HG02885 (cell line): ENCODE measurements around the gene TACC3.

Experiments used
- ATAC-seq: cut with Tn5 transposase; IDR thresholded peaks from one replicate; pipeline ENCODE4 v1.9.1; 2021; ENCODE audit warnings: mild to moderate bottlenecking; ENCODE audit not compliant: unreplicated experiment, poor library complexity

The TACC3 gene

DNA sequence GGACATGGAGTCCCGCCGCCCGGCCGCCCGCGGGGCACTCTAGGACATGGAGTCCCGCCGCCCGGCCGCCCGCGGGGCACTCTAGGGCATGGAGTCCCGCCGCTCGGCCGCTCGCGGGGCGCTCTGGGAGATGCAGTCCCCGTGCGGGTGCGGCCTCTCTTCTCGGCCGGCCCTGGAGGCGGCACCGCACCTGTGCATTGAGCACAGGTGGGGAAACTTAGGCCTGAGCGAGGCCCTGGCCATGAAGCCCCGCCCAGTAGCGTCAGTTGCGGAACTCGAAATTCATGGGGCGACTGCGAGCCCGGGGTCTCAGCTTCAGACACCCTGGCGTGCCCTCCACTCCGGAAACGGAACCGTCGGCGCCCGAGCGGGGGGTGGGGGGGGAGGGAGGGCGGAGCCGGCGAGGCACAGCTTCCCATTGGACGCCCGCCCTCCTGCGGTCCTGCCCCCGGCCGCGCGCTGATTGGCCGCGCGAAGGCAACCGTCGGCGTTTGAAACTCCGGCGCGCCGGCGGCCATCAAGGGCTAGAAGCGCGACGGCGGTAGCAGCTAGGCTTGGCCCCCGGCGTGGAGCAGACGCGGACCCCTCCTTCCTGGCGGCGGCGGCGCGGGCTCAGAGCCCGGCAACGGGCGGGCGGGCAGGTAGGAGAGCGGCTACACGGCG lies at the start of gene TACC3, which contains the start of gene TMEM129:
TSS of gene TACC3 (plus strand) at position 519 of the 663 bp plus-strand sequence. CDS start 1,901 bp downstream, outside the sequence.
TSS of gene TMEM129 (minus strand) at position 321 of the 663 bp plus-strand sequence. CDS start 486 bp downstream, outside the sequence.
- peak; percentile 80 for ATAC-seq

DNA sequence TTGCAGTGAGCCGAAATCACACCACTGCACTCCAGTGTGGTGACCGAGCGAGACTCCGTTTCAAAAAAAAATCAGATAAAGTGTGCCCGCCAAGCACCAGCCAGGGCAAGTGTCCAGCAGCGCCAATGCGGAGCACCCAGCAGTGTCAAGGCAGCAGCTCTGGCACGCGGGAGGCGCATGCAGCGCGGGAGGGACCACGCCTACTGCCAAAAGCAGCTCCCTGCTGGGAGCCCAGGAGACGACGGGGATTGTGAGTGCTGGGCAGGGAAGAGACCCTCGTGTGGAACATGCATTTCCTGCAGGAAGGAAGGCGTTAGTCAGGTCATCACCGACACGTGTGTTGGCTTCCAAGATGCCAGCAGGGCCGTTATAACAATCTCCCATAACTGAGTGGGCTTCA lies 47.6 kb upstream of the TACC3 start:
- no peak for ATAC-seq

DNA sequence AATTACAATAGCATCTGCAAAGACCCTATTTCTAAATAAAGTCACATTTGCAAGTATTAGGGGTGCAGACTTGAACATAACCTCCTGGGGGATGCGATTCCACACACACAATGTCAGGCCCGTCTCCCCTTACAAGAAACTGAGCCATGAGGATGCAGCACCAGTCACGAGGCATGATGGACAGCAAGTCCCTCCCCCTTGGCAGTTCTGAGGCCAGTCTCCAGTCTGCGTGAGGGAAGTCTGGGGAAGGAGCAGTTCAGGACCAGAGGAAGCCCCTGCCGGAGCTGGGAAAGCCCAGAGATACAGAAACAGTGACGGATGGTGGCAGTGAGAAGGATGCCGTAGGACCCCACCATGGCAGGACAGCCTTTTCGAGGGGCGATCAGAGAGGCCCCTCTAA lies 46.6 kb upstream of the TACC3 start:
- no peak for ATAC-seq

DNA sequence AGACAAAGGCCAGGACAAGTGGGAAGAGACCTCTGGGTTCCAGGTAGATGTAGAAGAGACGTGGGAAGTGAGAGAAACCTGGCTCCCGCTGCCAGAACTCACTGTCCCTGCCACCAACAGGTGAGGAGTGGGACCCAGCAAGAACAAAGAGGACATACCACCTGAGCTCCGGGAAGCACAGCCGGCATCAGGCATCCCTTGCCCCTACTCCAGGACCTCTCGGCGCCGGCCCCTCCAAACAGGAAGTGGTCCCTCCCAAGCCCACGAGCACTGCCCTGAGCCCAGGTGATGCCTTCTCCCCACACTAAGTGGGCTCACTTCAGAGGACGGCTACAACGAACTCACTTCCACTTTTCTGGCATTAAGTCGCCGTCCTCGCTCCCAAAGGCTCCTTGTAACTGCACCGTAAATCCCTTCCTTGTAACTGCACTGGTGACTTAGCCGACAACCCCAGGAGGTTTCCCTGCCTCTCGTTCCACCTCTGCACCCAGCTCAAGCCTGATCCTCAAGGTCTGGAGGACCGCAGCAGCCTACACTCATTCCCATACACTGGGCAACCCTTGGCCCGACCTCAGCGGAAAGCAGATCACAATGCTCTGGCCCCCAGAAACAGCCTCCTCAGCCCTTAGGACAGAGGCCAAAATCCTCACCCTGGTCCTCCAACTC lies 46.1 kb upstream of the TACC3 start:
- ATAC-seq = no peak

DNA sequence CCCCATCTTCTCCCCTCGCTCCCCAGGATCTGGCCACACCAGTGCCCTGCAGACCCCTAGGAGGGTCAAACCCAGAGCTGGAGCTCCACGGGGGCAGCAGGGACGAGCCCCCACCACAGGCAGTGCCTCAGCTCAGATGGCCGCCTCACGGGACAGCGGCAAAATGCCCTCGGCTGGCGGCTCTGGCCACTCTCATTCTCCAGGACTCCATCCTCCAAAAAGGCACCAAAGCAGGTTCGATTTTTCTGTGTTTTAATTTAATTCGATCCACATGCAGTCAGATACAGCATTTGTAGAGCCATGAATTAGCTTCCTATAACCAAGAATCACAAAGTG lies 45.6 kb upstream of the TACC3 start:
- no peak for ATAC-seq

DNA sequence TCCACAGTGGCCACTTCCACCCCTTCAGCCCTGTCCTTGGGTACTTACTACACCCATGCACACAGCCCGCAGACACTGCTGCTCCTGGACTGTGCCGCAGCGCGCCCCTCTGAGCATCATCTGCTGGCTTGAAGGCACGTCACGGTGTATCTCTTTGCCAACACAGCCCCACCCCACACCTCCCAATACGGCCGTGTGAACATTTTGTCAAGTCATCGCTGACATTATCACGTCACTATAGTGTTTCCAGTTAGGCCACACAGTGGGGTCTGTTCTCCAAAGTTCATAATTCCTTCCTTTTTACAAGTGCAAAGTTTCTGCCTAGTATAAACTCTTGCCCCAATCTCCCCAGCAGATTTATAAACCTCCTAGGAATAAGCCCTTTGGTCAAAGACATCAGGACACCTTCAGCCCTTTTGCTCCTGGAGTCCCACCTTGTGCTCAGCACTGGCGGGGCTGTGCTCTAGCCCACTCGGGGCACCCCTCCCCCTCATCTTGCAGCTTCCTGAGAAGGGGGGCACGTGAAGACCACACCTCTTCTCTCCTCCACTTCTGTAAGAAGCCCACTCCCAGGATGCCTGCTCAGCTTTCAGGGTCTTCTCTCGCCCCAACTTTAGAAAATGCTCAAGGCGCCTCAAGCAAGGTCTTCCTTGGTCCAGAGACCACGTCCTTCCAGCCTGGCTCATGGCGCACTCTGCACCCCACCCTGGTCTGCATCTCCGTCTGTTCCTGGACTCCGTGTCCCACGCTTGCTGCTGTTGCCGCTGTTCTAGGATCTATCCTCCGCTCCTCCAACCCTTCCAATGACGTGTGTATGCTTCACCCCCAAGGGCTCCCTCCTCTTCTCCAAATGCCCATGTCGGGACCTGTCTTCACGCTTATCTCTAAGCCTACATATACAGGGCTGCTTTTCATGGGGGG lies 44.5 kb upstream of the TACC3 start:
- ATAC-seq = no peak

DNA sequence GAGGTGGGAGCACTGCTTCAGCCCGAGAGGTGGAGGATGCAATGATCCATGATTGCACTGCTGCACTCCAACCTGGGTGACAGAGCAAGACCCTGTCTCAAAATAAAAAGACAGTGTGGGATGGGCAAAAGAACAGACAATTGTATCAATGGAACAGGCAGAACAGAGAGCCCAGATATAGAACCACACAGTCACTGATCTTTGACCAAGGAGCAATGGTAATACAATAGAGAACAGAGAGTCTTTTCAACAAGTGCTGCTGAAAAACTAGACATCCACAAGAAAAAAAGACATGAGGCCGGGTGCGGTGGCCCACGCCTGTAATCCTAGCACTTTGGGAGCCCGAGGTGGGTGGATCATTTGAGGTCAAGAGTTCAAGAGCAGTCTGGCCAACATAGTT lies 43.1 kb upstream of the TACC3 start:
- ATAC-seq = no peak

DNA sequence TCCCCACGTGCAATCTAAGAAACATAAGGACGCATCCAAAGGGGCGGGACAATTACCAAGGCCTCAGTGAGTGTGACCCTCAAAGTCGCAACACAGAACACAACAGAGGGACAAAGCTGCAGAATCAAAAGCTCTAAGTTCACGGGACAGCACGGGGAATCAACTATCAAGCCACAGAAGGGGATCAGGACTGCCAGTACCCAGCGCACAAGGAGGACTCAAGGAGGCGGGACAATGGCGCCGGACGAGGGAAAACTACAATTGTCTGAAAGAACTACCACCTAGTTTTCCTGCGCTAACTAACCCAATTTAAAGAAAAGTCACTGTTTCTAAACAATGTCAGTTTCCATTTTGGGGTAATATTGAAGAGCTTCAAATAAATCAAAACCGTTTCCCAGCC lies 38.5 kb upstream of the TACC3 start:
- ATAC-seq = no peak

DNA sequence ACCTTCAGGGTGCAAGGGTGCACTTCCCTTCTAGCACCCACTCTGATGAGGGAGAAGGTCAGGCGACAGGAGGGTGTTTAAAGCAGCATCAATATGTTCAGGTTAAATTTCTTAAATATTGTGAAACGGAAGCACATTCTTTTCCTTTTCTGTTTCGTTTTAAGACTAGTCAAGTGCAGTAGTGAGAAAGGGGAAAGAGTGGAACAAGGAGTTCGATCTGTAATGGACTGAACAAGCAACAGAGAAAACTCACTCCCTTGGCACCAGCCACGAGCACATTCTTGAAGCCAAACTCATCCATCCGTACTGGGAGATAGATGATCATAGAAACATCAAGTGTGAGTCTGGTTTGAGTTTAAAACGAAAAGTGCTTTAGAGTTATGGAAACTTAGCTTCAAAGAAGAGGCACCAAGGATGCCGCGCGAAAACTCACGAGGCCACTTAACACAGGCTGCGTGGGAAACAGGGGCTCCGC lies 38.0 kb upstream of the TACC3 start:
- no peak for ATAC-seq

DNA sequence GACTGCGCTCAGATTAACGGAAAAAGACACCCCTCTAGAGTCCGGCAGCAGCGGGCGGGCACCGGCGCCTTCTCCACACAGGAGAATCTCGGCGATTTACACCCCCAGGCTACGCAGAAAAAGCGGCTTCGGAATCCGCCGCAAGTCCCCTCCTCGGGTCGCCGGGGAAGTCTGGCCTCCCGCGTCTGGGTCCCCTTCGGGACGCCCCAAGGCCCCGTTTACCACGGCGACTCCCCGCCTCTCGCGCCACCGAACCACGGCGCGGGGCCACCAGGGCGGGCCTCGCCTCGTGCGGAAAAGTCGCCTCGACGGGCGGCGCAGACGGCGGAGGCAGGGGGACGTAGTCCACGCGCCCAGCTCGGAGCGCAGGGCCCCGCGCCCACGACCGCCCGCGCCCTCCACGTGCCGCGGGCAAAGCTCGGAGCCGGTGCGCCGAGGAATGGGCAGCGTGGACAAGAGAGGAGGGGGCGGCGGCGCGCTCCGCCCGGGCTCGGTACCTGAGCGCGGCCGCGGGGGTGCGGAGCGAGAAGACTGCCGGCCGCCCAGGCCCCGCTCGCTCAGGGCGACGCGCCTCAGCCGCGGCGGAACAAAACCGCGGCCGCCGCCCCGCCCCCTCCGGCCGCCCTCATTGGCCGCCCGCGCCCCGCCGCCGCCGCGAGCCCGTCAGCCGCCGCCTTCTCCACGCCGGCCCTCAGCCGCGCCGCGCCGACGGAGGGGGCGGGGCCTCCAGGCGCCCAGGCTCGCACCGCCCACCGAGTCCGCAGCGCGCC lies 37.4 kb upstream of the TACC3 start, which contains the start of gene FAM53A:
TSS of gene FAM53A (minus strand) at position 578 of the 770 bp plus-strand sequence. CDS start 15,572 bp downstream, outside the sequence.
- ATAC-seq = peak; percentile 89

DNA sequence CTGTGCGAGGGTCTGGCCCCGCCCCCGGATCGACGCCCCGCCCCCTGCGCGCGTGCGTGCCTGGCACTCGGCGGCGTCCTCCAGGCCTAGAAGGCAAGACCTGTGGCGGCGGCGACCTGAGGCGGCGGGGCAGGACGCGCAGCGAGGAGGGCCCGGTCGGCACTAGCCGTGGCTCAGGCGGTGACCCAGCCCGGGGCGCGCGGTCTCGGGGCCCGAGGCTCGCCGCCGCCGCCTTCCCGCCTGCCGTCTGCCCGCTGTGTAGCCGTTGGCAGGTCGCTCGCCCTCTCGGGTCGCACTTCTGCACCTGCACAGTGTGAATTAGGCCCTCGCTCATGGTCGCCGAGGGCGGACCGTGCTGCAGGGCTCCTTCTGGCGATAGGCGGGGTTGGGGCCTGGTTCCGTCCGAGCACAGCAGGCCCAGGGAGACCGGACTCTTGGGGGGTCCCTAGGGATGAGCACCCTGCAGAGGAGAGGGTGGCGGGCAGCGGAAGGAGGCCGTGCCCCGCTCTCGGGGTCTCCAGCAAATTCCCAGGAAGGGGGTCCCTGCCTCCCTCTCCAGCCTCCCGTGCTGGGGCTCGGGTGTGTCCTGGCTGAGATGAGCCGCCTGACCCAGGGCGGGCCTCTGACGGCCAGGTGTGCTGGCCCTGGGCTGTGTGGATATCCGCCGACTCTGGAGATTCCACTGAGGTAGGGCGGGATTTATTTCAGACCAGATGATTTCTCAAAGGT lies 36.7 kb upstream of the TACC3 start:
- ATAC-seq = no peak

DNA sequence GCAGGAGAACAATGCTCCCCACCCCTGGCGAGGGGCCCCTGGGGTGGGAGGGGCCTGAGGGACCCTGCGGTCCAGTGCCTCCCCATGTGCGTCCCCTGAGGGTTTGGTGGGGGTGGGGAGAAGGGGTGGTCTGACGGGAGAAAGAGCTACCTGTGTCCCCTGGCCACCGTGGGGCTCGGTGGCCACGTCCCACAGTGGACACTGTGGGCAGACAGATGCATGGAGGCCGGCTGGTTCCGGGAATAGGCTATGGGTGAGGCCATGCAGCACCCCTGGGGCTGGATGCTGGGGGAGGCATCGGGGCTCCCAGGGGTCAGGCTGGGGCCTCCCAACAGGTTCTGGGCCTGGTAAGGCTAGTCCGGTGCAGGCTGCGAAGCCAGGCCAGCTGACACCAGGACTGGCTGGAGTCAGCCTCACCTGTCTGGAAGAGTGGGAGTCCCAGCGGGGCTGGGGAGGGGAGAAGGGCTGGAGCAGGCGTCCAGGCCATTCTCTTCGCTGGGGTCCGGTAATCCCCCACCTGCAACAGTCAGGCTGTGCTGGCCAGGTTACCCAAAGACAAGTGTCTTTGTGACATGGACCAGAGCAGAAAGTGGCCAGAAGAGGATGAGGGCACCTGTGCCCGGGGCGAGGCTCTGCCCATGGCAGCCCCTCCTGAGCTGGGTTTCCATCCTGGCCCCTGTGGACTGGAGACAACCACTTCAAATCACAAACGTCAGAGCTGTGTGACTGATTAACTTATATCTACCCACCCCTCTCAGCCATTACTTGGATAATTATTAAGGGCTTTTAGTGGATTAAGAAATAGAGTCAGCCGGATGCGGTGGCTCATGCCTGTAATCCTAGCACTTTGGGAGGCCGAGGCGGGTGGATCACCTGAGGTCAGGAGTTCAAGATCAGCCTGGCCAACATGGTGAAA lies 35.8 kb upstream of the TACC3 start:
- ATAC-seq = no peak

DNA sequence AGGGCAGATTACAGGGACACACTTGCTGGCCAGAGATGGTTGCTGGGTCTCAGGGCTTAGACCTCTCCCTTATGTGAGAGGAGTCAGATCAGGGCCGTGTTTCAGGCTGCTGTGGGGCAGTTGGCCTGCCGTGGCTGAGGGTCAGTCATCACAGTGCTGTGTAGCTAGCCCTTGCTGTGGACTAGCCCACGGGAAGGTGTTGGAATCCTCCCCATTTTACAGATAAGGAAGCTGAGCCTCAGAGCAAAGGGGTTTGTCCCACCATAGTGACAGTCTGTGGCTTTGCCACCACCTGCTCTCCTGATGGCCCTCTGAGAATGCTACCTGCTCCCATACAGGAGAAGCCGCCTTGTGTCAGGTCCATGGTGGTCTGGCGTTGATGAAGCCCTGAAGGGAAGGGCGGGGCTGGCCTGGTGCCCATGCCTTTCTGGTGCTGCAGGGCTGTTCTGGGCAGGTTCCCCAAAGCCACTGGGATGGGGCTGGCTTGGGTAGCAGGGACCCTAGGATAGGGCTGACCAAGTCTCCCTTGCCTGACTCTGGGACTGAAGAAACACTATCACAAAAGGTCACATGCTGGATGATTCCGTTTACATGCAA lies 34.8 kb upstream of the TACC3 start:
- ATAC-seq = no peak

DNA sequence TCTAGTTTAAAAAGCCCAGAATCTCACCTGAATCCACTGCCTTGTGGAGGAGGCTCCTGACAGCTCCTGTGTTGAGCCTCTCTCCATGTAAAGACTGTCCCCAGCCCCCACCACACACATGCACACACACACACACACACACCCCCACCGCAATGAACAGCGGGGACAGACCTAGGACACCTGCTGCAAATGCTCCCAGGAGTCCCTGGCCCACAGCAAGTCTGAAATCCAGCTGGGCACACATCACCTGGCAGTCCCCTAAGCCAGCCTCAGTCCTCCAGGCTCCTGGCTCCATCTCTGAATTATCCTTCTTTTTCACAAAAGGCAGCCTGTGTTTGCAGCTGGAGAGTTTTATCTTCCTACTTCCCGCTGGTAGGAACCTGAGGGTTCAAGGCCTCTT lies 30.6 kb upstream of the TACC3 start:
- ATAC-seq = no peak

DNA sequence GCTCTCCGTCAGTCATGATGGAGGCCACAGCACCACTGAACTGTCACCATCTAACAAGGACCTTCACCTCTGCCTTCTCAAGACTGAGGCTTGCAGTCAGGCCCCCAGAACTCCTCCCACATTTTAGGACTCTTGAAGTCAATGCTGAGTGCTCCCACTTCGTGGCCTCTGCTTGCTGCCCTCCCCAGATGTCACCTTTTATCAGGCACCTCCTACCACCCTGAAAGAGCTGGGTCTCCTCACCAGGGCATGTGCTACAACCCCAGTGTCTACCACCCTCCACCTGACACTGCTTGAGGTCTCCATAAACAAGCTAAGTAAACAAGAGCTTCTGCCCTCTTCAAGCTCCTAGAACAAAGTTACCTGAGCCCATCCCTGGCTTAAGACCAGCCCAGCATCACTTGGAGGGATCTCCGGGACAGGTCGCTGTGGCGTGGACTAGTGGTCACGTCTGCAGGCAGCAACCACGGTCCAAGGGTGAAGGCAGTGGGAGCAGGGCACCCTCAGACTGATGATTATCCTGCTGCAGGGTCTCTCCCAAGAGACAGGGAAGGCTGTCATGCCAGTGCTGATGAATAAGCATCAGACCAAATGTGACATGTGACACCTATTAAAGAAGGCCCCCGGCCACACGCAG lies 29.5 kb upstream of the TACC3 start:
- ATAC-seq = no peak

DNA sequence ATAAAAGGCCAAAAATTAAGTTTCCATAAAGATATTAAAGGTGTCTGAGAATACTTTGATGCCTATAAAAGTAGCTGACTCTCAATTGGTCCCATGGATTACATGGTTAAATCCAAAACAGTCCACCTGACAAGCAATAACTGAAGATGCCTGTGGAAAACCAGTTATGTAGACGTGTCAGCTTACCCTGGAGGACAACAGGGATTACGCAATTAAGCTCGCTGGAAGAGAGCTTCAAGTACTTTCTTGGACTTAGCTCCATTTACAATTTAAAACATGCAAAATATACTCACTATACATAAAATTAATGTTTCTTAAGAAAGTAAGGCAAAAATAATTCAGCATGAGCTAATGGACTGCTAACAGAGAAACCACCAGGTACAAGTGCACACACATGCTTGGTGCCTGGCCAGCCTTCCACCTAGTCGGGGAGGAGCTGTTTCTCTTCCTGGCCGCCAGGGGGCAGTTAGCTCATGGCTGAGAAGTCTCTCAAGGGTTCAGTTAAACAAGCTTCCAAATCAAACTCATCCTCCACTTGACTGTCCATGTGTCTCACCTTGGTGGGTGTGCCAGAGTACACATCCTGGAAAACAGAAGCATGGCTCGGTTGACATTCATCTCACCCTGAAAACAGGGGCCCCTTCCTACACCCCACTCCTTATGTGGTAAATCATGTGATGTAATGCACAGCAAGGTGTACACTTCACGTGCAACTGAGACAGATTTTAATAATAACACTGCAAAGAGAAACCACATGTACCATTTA lies 28.0 kb upstream of the TACC3 start:
- peak; percentile 79 for ATAC-seq

DNA sequence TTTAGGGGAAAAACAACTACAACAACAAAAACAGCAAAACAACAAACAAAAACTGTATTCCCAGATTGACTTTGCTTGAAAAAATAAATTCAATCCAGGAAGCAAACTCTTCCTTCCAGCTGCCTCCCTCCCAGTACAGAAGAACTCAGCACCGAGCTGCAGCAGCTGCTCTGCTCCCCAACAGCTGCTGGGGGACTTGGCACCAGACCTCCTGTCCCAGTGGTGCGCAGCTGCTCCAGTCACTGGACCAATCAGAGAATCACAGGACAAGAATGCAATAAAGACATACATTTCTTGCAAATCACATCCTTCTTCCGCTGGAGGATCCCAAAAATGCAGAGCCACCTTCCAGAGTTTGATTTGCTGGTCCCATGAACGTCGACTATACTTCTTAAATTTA lies 25.4 kb upstream of the TACC3 start:
- ATAC-seq = no peak
